Measurements from ENCODE around the gene ZNF341. TPM values are rescaled to one million over a fixed set of nuclear protein-coding genes. Genes with fewer than 3 reads are reported as not detected.

ZNF341 gene
- polyA plus RNA-seq, 1 donor (not counting 4 experiments of a cell fraction or from before 2014, with no cell fraction given), result 1.7 TPM

DNA sequence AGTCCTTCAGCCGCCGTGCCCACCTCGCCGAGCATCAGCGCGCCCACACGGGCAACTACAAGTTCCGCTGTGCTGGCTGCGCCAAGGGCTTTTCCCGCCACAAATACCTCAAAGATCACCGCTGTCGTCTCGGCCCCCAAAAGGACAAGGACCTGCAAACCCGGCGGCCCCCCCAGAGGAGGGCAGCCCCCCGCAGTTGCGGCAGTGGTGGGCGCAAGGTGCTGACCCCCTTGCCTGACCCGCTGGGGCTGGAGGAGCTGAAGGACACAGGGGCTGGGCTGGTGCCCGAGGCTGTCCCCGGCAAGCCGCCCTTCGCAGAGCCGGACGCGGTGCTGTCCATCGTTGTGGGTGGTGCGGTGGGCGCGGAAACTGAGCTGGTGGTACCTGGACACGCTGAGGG lies 59.2 kb downstream of the ZNF341 start:
- Histone ChIP-seq H3K9ac (ENCODE audit: control insufficient read depth, extremely low read depth, insufficient read depth, low read length) (no peak overlapping the region), H3K9me1 (ENCODE audit: control insufficient read depth, extremely low read depth, insufficient read depth, low read length) (no peaks in the 10 kb centered on the region), H2AFZ (ENCODE audit: control insufficient read depth, low read length) (no peak overlapping the region), H3K4me2 (ENCODE audit: control insufficient read depth, extremely low read depth, insufficient read depth, low read depth, low read length) (no peak overlapping the region), H4K20me1 (ENCODE audit: control insufficient read depth, extremely low read depth, insufficient read depth, low read length) (no peaks in the 10 kb centered on the region), H3K27ac (ENCODE audit: control insufficient read depth, insufficient read depth, low read length) (no peak overlapping the region), H3K36me3 (ENCODE audit: control insufficient read depth in 2 of 2, extremely low read depth in 1 of 2, insufficient read depth in 2 of 2, low read length in 2 of 2) (peaks cover 0 to 1% of the 10 kb centered on the region in 2 experiments), H3K9me3 (ENCODE audit: control insufficient read depth, low read depth, low read length) (no peaks in the 10 kb centered on the region), H3K27me3 (ENCODE audit: control insufficient read depth, extremely low read depth, insufficient read depth, low read length) (no peaks in the 10 kb centered on the region), H3K79me2 (ENCODE audit: control insufficient read depth, insufficient read depth, low read length) (no peaks in the 10 kb centered on the region), H3K4me3 (ENCODE audit: control insufficient read depth in 2 of 3, extremely low read depth in 1 of 3, insufficient read depth in 2 of 3, low read depth in 1 of 3, low read length in 3 of 3) (no peak overlapping the region), H3K4me1 (ENCODE audit: control insufficient read depth, extremely low read depth, insufficient read depth, low read length) (peaks cover 32% of the 10 kb centered on the region)
- no peak for DNase-seq (ENCODE audit: low read depth, low spot score)
- TF ChIP-seq, protein P1, sequence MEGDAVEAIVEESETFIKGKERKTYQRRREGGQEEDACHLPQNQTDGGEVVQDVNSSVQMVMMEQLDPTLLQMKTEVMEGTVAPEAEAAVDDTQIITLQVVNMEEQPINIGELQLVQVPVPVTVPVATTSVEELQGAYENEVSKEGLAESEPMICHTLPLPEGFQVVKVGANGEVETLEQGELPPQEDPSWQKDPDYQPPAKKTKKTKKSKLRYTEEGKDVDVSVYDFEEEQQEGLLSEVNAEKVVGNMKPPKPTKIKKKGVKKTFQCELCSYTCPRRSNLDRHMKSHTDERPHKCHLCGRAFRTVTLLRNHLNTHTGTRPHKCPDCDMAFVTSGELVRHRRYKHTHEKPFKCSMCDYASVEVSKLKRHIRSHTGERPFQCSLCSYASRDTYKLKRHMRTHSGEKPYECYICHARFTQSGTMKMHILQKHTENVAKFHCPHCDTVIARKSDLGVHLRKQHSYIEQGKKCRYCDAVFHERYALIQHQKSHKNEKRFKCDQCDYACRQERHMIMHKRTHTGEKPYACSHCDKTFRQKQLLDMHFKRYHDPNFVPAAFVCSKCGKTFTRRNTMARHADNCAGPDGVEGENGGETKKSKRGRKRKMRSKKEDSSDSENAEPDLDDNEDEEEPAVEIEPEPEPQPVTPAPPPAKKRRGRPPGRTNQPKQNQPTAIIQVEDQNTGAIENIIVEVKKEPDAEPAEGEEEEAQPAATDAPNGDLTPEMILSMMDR (optimal IDR thresholded peaks at IDR 0.05 in 1 of 3, IDR thresholded peaks at IDR 0.05 in 1 of 3, conservative IDR thresholded peaks at IDR 0.05 in 1 of 3; ENCODE audit: extremely low read depth in 1 of 3, insufficient read depth in 2 of 3, low read length in 3 of 3), result no peak
- no peak for TF ChIP-seq EZH2 (IDR thresholded peaks at IDR 0.05; ENCODE audit: low read length)
- no peak for FAIRE-seq
- dilution Hi-C loops (cut with MboI; ENCODE audit: extremely low pct_ligation_motif_present, low sequenced_read_pairs), result no loop called here

DNA sequence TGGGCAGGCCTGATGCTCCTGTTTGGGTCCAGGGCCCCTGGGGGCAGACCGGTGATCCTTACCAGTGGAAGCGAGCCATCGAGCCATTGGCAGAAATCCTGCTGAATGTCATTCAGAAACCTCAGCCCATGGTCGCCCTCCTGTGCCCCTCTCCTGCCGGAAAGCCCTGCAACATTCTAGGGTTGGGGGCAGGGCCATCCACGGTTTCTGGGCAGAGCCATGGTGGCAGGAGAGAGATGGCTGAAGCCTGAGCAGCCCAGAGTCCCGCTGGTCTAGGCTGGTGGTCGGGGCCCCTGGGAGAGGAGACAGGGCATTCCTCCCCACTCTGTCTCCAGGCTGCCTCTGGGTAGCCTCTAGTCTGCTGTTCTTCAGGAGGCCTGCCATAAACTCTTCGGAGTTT lies 59.7 kb downstream of the ZNF341 start:
- no peak overlapping the region for H3K27ac ChIP-seq (ENCODE audit: control insufficient read depth, insufficient read depth, low read length)
- no peak for TF ChIP-seq EZH2 (IDR thresholded peaks at IDR 0.05; ENCODE audit: low read length)
- TF ChIP-seq, protein P1 (optimal IDR thresholded peaks at IDR 0.05 in 1 of 3, IDR thresholded peaks at IDR 0.05 in 1 of 3, conservative IDR thresholded peaks at IDR 0.05 in 1 of 3; ENCODE audit: extremely low read depth in 1 of 3, insufficient read depth in 2 of 3, low read length in 3 of 3), result no peak
- DNase-seq (ENCODE audit: low read depth, low spot score) (no peak), FAIRE-seq (no peak)
- H3K79me2 ChIP-seq (ENCODE audit: control insufficient read depth, insufficient read depth, low read length), result no peaks in the 10 kb centered on the region
- H3K4me2 ChIP-seq (ENCODE audit: control insufficient read depth, extremely low read depth, insufficient read depth, low read depth, low read length), result no peak overlapping the region
- no peaks in the 10 kb centered on the region for H3K27me3 ChIP-seq (ENCODE audit: control insufficient read depth, extremely low read depth, insufficient read depth, low read length)
- H4K20me1 ChIP-seq (ENCODE audit: control insufficient read depth, extremely low read depth, insufficient read depth, low read length), result no peaks in the 10 kb centered on the region
- no peak overlapping the region for H3K4me3 ChIP-seq (ENCODE audit: control insufficient read depth in 2 of 3, extremely low read depth in 1 of 3, insufficient read depth in 2 of 3, low read depth in 1 of 3, low read length in 3 of 3)
- peaks cover 0 to 1% of the 10 kb centered on the region in 2 experiments for H3K36me3 ChIP-seq (ENCODE audit: control insufficient read depth in 2 of 2, extremely low read depth in 1 of 2, insufficient read depth in 2 of 2, low read length in 2 of 2)
- H3K9me1 ChIP-seq (ENCODE audit: control insufficient read depth, extremely low read depth, insufficient read depth, low read length), result no peaks in the 10 kb centered on the region
- H3K4me1 ChIP-seq (ENCODE audit: control insufficient read depth, extremely low read depth, insufficient read depth, low read length), result peaks cover 36% of the 10 kb centered on the region
- H2AFZ ChIP-seq (ENCODE audit: control insufficient read depth, low read length), result no peak overlapping the region
- H3K9ac ChIP-seq (ENCODE audit: control insufficient read depth, extremely low read depth, insufficient read depth, low read length), result no peak overlapping the region
- dilution Hi-C loops (cut with MboI; ENCODE audit: extremely low pct_ligation_motif_present, low sequenced_read_pairs), result no loop called here
- no peaks in the 10 kb centered on the region for H3K9me3 ChIP-seq (ENCODE audit: control insufficient read depth, low read depth, low read length)

All from keratinocyte (primary cell).